Muscle layer of colon (tissue), 2 donors: Measurements from ENCODE around the gene CES3.
"Not testable (repeated sequence)": the region's sequence is repeated elsewhere in the genome, so short reads cannot be mapped to it uniquely, and the experiment has no call there.

Source experiments
- H3K27ac ChIP-seq: one replicate; pipeline ENCODE4 v1.7.0; 2013; ENCODE audit warnings: low read depth, mild to moderate bottlenecking, low read length, moderate library complexity
- H3K27me3 ChIP-seq, 2 donors: one replicate each; pipeline ENCODE4 v1.7.0; 2013; ENCODE audit warnings: low read length in 2 of 2, mild to moderate bottlenecking in 2 of 2; ENCODE audit not compliant: insufficient read depth in 2 of 2, control insufficient read depth in 1 of 2
- H3K36me3 ChIP-seq: one replicate; pipeline ENCODE4 v1.7.0; 2013; ENCODE audit warnings: mild to moderate bottlenecking, low read length; ENCODE audit not compliant: insufficient read depth
- H3K4me1 ChIP-seq: one replicate; pipeline ENCODE4 v1.7.0; 2013; ENCODE audit warnings: mild to moderate bottlenecking, low read length; ENCODE audit not compliant: insufficient read depth
- H3K4me3 ChIP-seq, 2 donors: one replicate each; pipeline ENCODE4 v1.7.0; 2013; ENCODE audit warnings: low read length in 2 of 2, low read depth in 1 of 2, mild to moderate bottlenecking in 1 of 2, moderate library complexity in 1 of 2
- H3K9ac ChIP-seq: one replicate; pipeline ENCODE4 v1.7.0; 2013; ENCODE audit warnings: low read length
- H3K9me3 ChIP-seq: one replicate; pipeline ENCODE4 v1.7.0; 2013; ENCODE audit warnings: mild to moderate bottlenecking, low read length
- donor health status: abdominal sarcoma.
- donor health status: Adenocarcinoma of cecum.

Gene CES3

DNA sequence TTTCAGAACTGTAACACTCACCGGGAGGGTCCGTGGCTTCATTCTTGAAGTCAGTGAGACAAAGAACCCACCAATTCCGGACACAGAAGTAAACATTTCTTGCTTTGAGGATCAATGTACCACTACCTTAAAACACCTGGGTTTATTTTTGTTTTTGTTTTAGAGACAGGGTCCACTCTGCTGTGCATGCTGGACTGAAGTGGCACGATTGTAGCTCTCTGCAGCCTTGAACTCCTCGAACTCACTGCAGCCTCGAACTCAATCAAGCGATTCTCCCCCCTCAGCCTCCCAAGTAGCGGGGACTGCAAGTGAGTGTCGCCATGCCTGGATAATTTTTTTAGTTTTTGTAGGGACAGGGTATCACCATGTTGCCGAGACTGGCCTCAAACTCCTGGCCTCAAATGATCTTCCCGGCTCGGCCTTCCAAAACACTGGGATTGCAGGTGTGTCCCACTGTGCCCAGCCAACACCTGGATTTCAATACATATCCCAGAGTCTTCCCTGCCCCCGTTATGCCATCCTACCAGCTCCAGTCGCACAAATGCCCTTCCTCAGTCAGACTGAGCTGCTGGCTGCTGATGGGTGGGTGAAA lies 14.3 kb downstream of the CES3 start:
- Histone ChIP-seq H3K36me3 (no peaks in the 10 kb centered on the region), H3K27ac (no peak overlapping the region), H3K27me3 (no peaks in the 10 kb centered on the region), H3K9me3 (no peaks in the 10 kb centered on the region), H3K9ac (no peak overlapping the region), H3K4me3 (no peak overlapping the region), H3K4me1 (no peaks in the 10 kb centered on the region)

DNA sequence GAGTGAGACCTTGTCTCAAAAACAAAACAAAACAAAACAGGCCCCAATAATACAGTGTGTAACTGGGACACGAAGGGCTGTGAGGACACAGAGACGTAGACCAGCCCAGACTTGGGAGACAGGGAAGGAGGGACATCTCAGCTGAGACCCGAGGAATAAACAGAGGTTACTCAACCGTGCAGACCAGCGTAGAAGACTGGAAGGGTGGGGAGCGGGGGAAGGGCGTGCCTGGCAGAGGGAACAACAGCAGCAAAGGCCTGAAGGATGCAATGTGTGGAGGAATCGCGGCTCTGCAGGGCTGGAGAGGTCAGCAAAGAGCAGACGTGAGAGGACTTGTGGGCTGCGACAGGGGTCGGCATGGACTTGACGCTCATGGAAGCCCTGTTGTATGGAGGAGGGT lies 15.7 kb downstream of the CES3 start:
- H3K9ac ChIP-seq: no peak overlapping the region
- H3K27me3 ChIP-seq: no peaks in the 10 kb centered on the region
- H3K27ac ChIP-seq: no peak overlapping the region
- no peaks in the 10 kb centered on the region for H3K9me3 ChIP-seq
- no peak overlapping the region for H3K4me3 ChIP-seq
- H3K36me3 ChIP-seq: no peaks in the 10 kb centered on the region
- H3K4me1 ChIP-seq: no peaks in the 10 kb centered on the region

DNA sequence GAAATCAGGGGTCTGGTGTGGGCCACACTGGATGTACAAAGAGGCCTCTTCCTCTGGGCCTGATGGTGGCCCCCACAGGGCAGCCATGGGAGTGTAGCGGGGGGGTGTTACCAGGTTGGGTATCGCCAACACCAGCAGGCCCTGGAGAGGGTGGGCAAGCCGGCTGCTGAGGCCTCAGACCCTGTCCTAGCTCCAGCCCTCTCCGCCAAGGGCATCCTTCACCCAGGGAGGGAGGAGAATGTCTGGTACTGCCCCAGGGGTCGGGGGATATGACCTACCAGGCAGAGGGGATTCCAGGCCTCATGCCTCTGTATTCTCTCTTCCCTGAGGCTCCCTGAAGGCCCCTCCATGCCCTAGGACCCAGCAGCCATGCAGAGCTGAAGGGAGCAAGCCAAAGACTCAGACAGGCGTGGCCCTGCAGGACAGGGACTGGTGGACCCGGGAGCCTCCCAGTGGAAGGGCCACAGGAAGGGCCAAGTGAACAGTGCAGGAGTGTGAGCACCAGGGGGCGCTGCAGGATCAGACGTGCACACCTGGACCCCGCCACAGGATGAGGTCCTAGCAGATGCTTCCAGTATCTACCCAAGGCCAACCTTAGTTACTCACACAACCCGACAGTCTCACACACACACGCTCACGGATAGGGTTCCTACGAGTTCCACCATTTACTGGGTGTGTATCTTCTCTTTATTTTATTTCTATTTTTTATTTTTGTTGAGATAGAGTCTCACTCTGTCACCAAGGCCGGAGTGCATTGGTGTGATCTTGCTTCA lies 16.5 kb downstream of the CES3 start:
- H3K27ac ChIP-seq: no peak overlapping the region
- H3K27me3 ChIP-seq: no peaks in the 10 kb centered on the region
- H3K4me1 ChIP-seq: no peaks in the 10 kb centered on the region
- H3K4me3 ChIP-seq: no peak overlapping the region
- H3K36me3 ChIP-seq: no peaks in the 10 kb centered on the region
- H3K9ac ChIP-seq: no peak overlapping the region
- H3K9me3 ChIP-seq: no peaks in the 10 kb centered on the region

DNA sequence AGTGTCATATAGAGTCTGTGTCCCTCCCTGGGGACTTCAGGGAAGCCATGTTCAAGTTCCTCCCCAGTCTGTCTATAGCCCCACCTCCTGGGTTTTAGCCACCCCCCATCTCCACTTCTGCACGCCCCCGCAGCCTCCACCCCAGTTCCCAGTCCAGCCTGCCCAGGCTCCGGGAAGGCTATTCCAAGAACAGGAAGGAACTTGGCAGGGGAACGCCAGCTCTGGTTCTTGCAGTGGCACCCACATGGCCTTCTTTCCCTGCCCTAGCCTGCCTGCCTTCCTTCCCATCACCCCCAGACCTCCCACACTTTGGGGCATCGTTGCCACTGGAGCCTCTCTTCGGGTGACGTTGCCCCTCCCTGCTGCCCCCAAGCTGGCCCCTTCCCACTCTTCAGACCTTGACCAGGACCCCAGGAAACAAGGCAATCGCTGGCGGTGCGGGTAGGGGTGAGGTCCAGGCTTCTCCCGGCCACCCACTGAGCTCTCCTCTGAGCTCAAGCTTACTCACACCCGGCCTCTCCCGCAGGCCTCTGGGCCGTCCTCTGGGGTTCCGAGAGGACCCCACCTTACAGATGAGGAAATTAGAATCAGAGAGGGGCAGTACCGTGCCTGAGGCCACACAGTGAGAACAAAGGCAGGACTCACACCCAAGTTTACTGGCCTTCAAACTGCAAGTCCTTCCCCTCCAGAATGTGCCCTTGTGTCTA lies 18.1 kb downstream of the CES3 start:
- Histone ChIP-seq H3K27ac (no peak overlapping the region), H3K4me3 (no peak overlapping the region), H3K9ac (no peak overlapping the region), H3K9me3 (no peaks in the 10 kb centered on the region), H3K27me3 (no peaks in the 10 kb centered on the region), H3K4me1 (no peaks in the 10 kb centered on the region), H3K36me3 (no peaks in the 10 kb centered on the region)

DNA sequence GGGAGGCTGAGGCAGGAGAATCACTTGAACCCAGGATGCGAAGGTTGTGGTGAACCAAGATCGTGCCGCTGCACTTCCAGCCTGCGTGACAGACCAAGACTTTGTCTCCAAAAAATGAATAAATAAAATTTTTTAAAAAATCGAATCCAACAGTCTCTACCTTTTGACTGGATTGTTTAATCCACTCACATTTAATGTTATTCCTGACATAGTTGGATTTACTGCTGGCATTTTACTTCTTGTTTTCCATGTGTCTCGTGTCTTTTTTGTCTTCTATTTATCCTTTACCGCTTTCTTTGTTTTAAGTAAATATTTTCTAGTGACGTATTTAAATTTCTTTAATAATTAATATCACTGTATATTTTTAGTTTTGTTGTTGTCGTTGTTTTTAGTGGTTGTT lies 22.0 kb downstream of the CES3 start:
- no peak overlapping the region for H3K27ac ChIP-seq
- no peaks in the 10 kb centered on the region for H3K4me1 ChIP-seq
- H3K9ac ChIP-seq: no peak overlapping the region
- H3K36me3 ChIP-seq: no peaks in the 10 kb centered on the region
- H3K9me3 ChIP-seq: no peaks in the 10 kb centered on the region
- H3K4me3 ChIP-seq: no peak overlapping the region
- no peaks in the 10 kb centered on the region for H3K27me3 ChIP-seq

DNA sequence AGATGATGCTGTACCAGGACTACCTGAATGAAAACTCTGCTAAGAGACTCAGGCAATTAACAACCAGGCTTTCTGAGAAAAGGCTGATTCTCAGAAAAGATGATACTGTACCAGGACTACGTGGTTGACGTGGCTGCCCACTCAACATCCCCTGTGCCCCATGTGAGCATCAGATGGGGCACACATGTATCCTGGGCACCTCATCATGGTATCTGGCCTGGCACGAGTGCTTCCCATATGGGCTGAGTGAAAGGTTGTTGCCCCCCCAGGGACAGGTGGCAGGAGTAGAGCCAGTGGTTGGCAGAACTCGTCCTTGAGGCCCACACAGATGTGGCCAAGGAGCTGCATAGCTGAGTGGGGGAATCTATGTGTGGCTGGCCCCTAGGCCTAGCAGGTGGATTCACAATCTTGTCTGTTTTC lies 23.8 kb downstream of the CES3 start:
- no peak overlapping the region for H3K27ac ChIP-seq
- no peaks in the 10 kb centered on the region for H3K36me3 ChIP-seq
- no peaks in the 10 kb centered on the region for H3K9me3 ChIP-seq
- no peaks in the 10 kb centered on the region for H3K27me3 ChIP-seq
- no peak overlapping the region for H3K4me3 ChIP-seq
- H3K9ac ChIP-seq: no peak overlapping the region
- H3K4me1 ChIP-seq: no peaks in the 10 kb centered on the region

DNA sequence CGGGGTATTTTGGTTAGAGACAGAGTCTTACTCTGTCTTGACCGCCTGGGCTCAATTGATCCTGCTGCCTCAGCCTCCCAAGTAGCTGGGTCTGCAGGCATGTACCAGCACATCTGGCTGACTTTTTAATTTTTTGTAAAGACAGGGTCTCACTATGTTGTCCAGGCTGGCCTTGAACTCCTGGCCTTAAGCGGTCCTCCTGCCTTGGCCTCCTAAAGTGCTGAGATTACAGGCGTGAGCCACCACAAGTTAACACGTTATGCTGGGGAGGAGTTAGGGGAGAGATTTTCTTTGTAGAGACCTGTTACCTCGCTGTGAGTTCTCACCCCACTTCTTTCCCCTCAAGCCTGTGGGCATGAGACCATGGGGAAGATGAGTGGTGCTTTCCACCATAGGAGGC lies 25.5 kb downstream of the CES3 start:
- Histone ChIP-seq H3K4me1 (no peaks in the 10 kb centered on the region), H3K9ac (no peak overlapping the region), H3K36me3 (no peaks in the 10 kb centered on the region), H3K4me3 (no peak overlapping the region), H3K9me3 (no peaks in the 10 kb centered on the region), H3K27ac (no peak overlapping the region), H3K27me3 (no peaks in the 10 kb centered on the region)

DNA sequence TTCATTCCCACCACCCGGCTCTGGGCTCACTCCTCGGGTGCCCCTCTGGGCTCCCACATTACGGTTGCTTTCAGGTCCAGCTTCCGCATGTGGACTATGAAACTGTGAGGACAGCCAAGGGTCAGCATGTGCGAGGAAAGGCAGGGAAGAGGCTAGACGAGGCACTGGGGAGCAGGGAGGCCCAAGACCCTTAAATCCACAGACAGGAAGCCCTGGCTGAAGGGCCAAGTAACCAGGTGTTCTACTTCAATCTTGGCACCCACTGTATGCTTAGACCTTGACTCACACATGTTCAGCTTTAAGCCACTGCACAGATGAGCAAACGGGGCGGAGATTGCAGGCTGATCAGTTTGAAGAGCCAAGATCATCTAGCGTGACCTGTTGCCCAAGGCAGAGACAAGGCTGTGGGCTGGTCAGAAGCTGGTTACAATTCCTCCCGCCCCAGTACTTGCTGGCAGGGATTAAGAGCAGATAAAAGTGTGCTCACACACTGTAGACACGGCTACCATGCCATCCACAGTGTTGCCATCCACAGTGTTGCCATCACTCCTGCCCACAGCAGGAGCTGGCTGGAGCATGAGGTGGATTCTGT lies 27.2 kb downstream of the CES3 start, which contains the start of gene CES4A:
CES4A (plus strand) TSS at position 393 of the 592 bp plus-strand sequence; CDS start at position 577, 184 bp downstream.
- H3K9me3 ChIP-seq: no peaks in the 10 kb centered on the region
- H3K27ac ChIP-seq: no peak within 1 kb of the TSS
- H3K27me3 ChIP-seq: no peaks in the 10 kb centered on the region
- no peak within 1 kb of the TSS for H3K9ac ChIP-seq
- H3K4me1 ChIP-seq: no peaks in the 10 kb centered on the region
- no peak within 1 kb of the TSS for H3K4me3 ChIP-seq
- no peaks in the 10 kb centered on the region for H3K36me3 ChIP-seq

DNA sequence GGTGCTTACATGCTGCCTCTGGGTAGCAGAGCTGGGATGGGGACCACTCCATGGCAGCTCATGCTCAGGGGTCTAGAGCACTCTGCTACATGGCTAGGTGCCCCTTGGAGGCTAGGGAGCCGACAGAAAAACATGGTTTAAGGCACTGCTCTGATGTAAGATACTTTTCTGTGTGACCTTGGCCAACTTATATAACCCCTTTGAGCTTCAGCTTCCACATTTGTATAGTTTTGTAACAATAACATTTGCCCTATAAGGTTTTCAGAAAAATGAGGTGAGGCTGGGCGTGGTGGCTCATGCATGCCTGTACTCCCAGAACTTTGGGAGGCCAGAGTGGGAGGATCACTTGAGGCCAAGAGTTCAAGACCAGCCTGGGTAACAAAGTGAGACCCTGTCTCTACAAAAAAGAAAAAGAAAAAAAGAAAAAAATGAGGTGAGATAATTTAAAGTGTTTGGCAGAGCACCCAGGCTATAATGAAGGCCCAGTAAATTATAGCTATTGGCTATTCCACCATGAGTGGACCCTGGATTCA lies 30.5 kb downstream of the CES3 start:
- Histone ChIP-seq H3K4me3 (no peak overlapping the region), H3K4me1 (no peaks in the 10 kb centered on the region), H3K27ac (no peak overlapping the region), H3K9ac (no peak overlapping the region), H3K27me3 (no peaks in the 10 kb centered on the region), H3K9me3 (no peaks in the 10 kb centered on the region), H3K36me3 (no peaks in the 10 kb centered on the region)

DNA sequence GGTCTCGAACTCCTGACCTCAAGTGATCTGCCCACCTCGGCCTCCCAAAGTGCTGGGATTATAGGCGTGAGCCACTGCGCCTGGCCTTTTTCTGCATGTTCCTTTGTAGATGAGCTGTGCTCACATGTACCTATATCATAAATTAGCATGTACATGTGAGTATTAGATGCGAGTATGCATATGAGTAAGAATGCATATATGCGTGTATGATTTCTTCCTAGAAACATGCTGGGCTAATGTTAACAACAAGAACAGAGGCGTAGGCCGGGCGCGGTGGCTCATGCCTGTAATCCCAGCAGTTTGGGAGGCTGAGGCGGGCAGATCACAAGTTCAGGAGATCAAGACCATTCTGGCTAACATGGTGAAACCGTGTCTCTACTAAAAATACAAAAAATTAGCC lies 32.5 kb downstream of the CES3 start:
- not testable (repeated sequence) for H3K27ac ChIP-seq, H3K9ac ChIP-seq, H3K4me1 ChIP-seq

DNA sequence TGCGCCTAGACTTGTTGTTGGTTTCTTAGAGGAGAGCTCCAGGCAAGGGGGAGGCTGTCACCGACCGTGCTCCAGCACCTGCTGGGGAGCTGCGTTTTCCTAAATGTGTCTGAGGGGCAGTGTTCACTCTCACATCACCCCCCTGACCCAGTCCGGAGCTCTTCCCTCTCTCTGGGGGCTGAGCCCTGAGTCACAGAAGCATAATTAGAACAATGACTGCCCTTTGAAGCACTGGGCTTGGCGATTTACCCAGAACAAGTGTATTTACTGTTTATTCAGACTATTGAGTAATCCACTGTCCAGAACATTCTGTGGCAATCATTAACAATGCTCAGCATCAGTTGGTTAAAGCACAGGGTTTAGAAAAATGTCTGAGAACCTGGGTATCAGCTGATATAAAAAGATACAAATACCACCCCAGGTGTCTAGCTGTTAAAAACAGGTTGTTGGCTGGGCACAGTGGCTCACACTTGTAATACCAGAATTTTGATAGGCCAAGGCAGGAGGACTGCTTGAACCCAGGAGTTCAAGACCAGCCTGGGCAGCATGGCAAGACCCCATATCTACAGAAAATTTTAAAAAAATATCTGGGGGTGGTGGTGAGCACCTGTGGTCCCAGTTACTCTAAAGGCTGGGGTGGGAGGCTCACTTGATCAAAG lies 35.4 kb downstream of the CES3 start:
- no peak overlapping the region for H3K27ac ChIP-seq
- H3K36me3 ChIP-seq: no peaks in the 10 kb centered on the region
- no peaks in the 10 kb centered on the region for H3K9me3 ChIP-seq
- no peaks in the 10 kb centered on the region for H3K27me3 ChIP-seq
- peaks cover 4% of the 10 kb centered on the region for H3K4me1 ChIP-seq
- H3K4me3 ChIP-seq: no peak overlapping the region
- H3K9ac ChIP-seq: no peak overlapping the region

More for the DNA sequence above, 32.5 kb downstream of the CES3 start:
- not testable (repeated sequence) for H3K4me3 ChIP-seq, H3K36me3 ChIP-seq, H3K9me3 ChIP-seq, H3K27me3 ChIP-seq
